NCI-H748 (cell line): ENCODE measurements around the gene LAMB1.
"Not testable (repeated sequence)": the region's sequence is repeated elsewhere in the genome, so short reads cannot be mapped to it uniquely, and the experiment has no call there.

Source experiments
- DNase-seq: peaks from one replicate; lab custom pipeline; 2025; ENCODE audit not compliant: unreplicated experiment; lab: John Stamatoyannopoulos, UW

The LAMB1 gene

GRCh38 chr7:107922886-107923285, 80.1 kb downstream of the LAMB1 start:
- DNase-seq: no peak

- not testable (repeated sequence) for DNase-seq
Observed at GRCh38 chr7:107921826-107922225, 81.1 kb downstream of the LAMB1 start.

GRCh38 chr7:107920048-107920772, 82.8 kb downstream of the LAMB1 start:
- DNase-seq: no peak

- DNase-seq: no peak
Observed at GRCh38 chr7:107918948-107919347, 84.0 kb downstream of the LAMB1 start.

- DNase-seq: no peak
Observed at GRCh38 chr7:107917763-107918651, 85.0 kb downstream of the LAMB1 start.

- no peak for DNase-seq
Observed at GRCh38 chr7:107915541-107915940, 87.4 kb downstream of the LAMB1 start.

- no peak for DNase-seq
Observed at GRCh38 chr7:107914831-107915230, 88.1 kb downstream of the LAMB1 start.

GRCh38 chr7:107913851-107914250, 89.1 kb downstream of the LAMB1 start:
- DNase-seq: no peak

GRCh38 chr7:107911981-107912380, 91.0 kb downstream of the LAMB1 start:
- DNase-seq: no peak

- DNase-seq: no peak
Observed at GRCh38 chr7:107909445-107909844, 93.5 kb downstream of the LAMB1 start.

GRCh38 chr7:107907790-107908189, 95.2 kb downstream of the LAMB1 start:
- DNase-seq: no peak

GRCh38 chr7:107902381-107902780, 100.6 kb downstream of the LAMB1 start:
- DNase-seq: no peak

GRCh38 chr7:107900496-107901015, 102.4 kb downstream of the LAMB1 start:
- DNase-seq: no peak

- DNase-seq: no peak
Observed at GRCh38 chr7:107898997-107899594, 103.9 kb downstream of the LAMB1 start.

GRCh38 chr7:107892367-107892741, 110.6 kb downstream of the LAMB1 start:
- DNase-seq: not testable (repeated sequence)

- DNase-seq: no peak
Observed at GRCh38 chr7:107891636-107892366, 111.2 kb downstream of the LAMB1 start.

- DNase-seq: peak; percentile 95
Observed at GRCh38 chr7:107890962-107891635, 111.9 kb downstream of the LAMB1 start, which contains the start of gene DLD. TSS of gene DLD (plus strand) at chr7:107891183. CDS start at chr7:107891251, 68 bp downstream.

GRCh38 chr7:107890493-107890961, 112.4 kb downstream of the LAMB1 start:
- DNase-seq: peak; percentile 49

- no peak for DNase-seq
Observed at GRCh38 chr7:107889992-107890391, 113.0 kb downstream of the LAMB1 start.

- not testable (repeated sequence) for DNase-seq
Observed at GRCh38 chr7:107887827-107888226, 115.1 kb downstream of the LAMB1 start.
